ENCODE measurements around the gene FTCD.

GRCh38 chr21:46194374-46195334 lies 39.3 kb upstream of the FTCD start:
- TF ChIP-seq MAX (IDR thresholded peaks at IDR 0.05) (no peak), EP300 (IDR thresholded peaks at IDR 0.05; ENCODE audit: borderline replicate concordance) (no peak), RAD21 (IDR thresholded peaks at IDR 0.05; ENCODE audit: low read depth) (no peak), TAF1 (IDR thresholded peaks at IDR 0.05; ENCODE audit: low read depth) (no peak), YY1 (IDR thresholded peaks at IDR 0.05; ENCODE audit: low read depth) (no peak), CEBPB (IDR thresholded peaks at IDR 0.05) (no peak), NFIC (IDR thresholded peaks at IDR 0.05) (no peak), TCF12 (IDR thresholded peaks at IDR 0.05; ENCODE audit: low read depth) (no peak), EGR1 (IDR thresholded peaks at IDR 0.05) (no peak), ZBTB7A (IDR thresholded peaks at IDR 0.05; ENCODE audit: low read depth) (no peak), CREB1 (IDR thresholded peaks at IDR 0.05; ENCODE audit: low read depth) (no peak), FOXM1 (IDR thresholded peaks at IDR 0.05; ENCODE audit: borderline replicate concordance, low read depth) (no peak)
- TF ChIP-seq, protein P1, sequence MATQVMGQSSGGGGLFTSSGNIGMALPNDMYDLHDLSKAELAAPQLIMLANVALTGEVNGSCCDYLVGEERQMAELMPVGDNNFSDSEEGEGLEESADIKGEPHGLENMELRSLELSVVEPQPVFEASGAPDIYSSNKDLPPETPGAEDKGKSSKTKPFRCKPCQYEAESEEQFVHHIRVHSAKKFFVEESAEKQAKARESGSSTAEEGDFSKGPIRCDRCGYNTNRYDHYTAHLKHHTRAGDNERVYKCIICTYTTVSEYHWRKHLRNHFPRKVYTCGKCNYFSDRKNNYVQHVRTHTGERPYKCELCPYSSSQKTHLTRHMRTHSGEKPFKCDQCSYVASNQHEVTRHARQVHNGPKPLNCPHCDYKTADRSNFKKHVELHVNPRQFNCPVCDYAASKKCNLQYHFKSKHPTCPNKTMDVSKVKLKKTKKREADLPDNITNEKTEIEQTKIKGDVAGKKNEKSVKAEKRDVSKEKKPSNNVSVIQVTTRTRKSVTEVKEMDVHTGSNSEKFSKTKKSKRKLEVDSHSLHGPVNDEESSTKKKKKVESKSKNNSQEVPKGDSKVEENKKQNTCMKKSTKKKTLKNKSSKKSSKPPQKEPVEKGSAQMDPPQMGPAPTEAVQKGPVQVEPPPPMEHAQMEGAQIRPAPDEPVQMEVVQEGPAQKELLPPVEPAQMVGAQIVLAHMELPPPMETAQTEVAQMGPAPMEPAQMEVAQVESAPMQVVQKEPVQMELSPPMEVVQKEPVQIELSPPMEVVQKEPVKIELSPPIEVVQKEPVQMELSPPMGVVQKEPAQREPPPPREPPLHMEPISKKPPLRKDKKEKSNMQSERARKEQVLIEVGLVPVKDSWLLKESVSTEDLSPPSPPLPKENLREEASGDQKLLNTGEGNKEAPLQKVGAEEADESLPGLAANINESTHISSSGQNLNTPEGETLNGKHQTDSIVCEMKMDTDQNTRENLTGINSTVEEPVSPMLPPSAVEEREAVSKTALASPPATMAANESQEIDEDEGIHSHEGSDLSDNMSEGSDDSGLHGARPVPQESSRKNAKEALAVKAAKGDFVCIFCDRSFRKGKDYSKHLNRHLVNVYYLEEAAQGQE (IDR thresholded peaks at IDR 0.05; ENCODE audit: low read depth) = no peak
- TF ChIP-seq, protein P2, sequence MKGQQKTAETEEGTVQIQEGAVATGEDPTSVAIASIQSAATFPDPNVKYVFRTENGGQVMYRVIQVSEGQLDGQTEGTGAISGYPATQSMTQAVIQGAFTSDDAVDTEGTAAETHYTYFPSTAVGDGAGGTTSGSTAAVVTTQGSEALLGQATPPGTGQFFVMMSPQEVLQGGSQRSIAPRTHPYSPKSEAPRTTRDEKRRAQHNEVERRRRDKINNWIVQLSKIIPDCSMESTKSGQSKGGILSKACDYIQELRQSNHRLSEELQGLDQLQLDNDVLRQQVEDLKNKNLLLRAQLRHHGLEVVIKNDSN (IDR thresholded peaks at IDR 0.05) = no peak
